Measurements from ENCODE around the gene ZNF780B. TPM values are rescaled to one million over a fixed set of nuclear protein-coding genes. Genes with fewer than 3 reads are reported as not detected.
"Not testable (repeated sequence)": the region's sequence is repeated elsewhere in the genome, so short reads cannot be mapped to it uniquely, and the experiment has no call there.

The ZNF780B gene
- total RNA-seq, 1 donor from 2014 or later = 35.5 TPM

GRCh38 chr19:40041718-40042117, 14.3 kb downstream of the ZNF780B start:
- not testable (repeated sequence) for DNase-seq (ENCODE audit: low spot score in 2 of 2); FAIRE-seq

GRCh38 chr19:40038047-40038446, 18.0 kb downstream of the ZNF780B start:
- FAIRE-seq; DNase-seq (ENCODE audit: low spot score in 2 of 2): not testable (repeated sequence)

GRCh38 chr19:40035996-40036395, 20.0 kb downstream of the ZNF780B start:
- no peak for FAIRE-seq
- DNase-seq (ENCODE audit: low spot score in 2 of 2) = no peak

GRCh38 chr19:40033989-40034560, 22.0 kb downstream of the ZNF780B start:
- DNase-seq (ENCODE audit: low spot score in 2 of 2) (no peak), FAIRE-seq (no peak)

- DNase-seq (ENCODE audit: low spot score in 2 of 2) = no peak
- no peak for FAIRE-seq
Measured at GRCh38 chr19:40026597-40026970, 29.4 kb downstream of the ZNF780B start.

- FAIRE-seq (no peak), DNase-seq (ENCODE audit: low spot score in 2 of 2) (no peak)
Measured at GRCh38 chr19:40025938-40026596, 30.0 kb downstream of the ZNF780B start.

- FAIRE-seq = no peak
- no peak for DNase-seq (ENCODE audit: low spot score in 2 of 2)
Measured at GRCh38 chr19:40023969-40024368, 32.1 kb downstream of the ZNF780B start.

- FAIRE-seq (no peak), DNase-seq (ENCODE audit: low spot score in 2 of 2) (no peak)
Measured at GRCh38 chr19:40013991-40014390, 42.0 kb downstream of the ZNF780B start.

- no peak for FAIRE-seq
Measured at GRCh38 chr19:40009674-40010073, 46.4 kb downstream of the ZNF780B start.

GRCh38 chr19:40006273-40006691, 49.7 kb downstream of the ZNF780B start:
- DNase-seq (ENCODE audit: low spot score in 2 of 2) (no peak), FAIRE-seq (no peak)

More at GRCh38 chr19:40009674-40010073, 46.4 kb downstream of the ZNF780B start:
- DNase-seq (ENCODE audit: low spot score in 2 of 2) = no peak

- DNase-seq (ENCODE audit: low spot score in 2 of 2) (no peak), FAIRE-seq (no peak)
Measured at GRCh38 chr19:40005691-40006272, 50.2 kb downstream of the ZNF780B start.

GRCh38 chr19:39998501-39998900, 57.5 kb downstream of the ZNF780B start:
- FAIRE-seq (no peak), DNase-seq (ENCODE audit: low spot score in 2 of 2) (no peak)

- FAIRE-seq (no peak), DNase-seq (ENCODE audit: low spot score in 2 of 2) (no peak)
Measured at GRCh38 chr19:39997638-39998216, 58.3 kb downstream of the ZNF780B start.

- DNase-seq (ENCODE audit: low spot score in 2 of 2) = peak; percentile 77 to 88
- no peak for FAIRE-seq
Measured at GRCh38 chr19:39996811-39997637, 59.0 kb downstream of the ZNF780B start, which contains the start of gene ZNF546. Gene ZNF546 (plus strand): TSS chr19:39997060. CDS start chr19:39998327, 1,267 bp downstream.

- FAIRE-seq (no peak), DNase-seq (ENCODE audit: low spot score in 2 of 2) (peak; percentile 17 to 40)
Measured at GRCh38 chr19:39996218-39996810, 59.7 kb downstream of the ZNF780B start.

GRCh38 chr19:39995794-39996193, 60.2 kb downstream of the ZNF780B start:
- no peak for DNase-seq (ENCODE audit: low spot score in 2 of 2)
- no peak for FAIRE-seq

- no peak for DNase-seq (ENCODE audit: low spot score in 2 of 2)
- no peak for FAIRE-seq
Measured at GRCh38 chr19:39994361-39994760, 61.7 kb downstream of the ZNF780B start.

- DNase-seq (ENCODE audit: low spot score in 2 of 2) (no peak), FAIRE-seq (no peak)
Measured at GRCh38 chr19:39993605-39994004, 62.4 kb downstream of the ZNF780B start.

GRCh38 chr19:39987596-39987995, 68.4 kb downstream of the ZNF780B start:
- FAIRE-seq = no peak
- DNase-seq (ENCODE audit: low spot score in 2 of 2) = no peak

GRCh38 chr19:39987167-39987566, 68.9 kb downstream of the ZNF780B start:
- FAIRE-seq = no peak
- DNase-seq (ENCODE audit: low spot score in 2 of 2) = no peak
